Measurements from ENCODE around the gene CFAP46. TPM values are rescaled to one million over a fixed set of nuclear protein-coding genes. Genes with fewer than 3 reads are reported as not detected.

CFAP46 gene
- total RNA-seq, 1 donor from 2014 or later, result 1.3 TPM

DNA sequence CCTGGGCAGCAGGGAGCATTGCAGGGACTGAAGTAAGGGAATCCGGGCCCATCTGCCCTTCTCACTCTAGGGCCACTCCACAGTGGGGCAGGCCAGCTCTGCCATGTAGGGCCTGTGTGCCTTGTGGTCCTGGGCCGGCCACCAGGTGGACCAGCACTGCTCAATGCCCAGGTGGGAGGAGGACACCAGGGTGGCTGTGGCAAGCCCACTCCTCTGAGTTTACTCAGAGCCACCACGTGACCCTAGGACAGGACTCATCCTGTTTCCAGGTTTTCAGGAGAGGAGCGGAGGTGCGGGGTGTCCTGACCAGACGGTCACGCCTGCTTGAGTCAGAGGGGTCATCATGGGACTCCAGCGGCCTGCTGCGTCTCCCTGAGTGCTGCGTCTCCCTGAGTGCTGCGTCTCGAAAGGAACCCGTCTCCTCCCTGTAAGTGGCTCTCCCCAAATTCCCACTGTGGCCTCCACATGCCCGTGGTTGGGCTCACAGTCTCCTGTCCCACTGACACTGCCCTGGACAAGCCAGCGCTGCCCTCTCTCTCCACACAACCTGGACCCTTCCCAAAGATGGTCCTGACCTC is 2.9 kb downstream of the CFAP46 start:
- Mint-ChIP-seq H3K27ac (ENCODE audit: unreplicated experiment) (no peak overlapping the region), H3K4me1 (ENCODE audit: low read depth, unreplicated experiment) (no peaks in the 10 kb centered on the region)

DNA sequence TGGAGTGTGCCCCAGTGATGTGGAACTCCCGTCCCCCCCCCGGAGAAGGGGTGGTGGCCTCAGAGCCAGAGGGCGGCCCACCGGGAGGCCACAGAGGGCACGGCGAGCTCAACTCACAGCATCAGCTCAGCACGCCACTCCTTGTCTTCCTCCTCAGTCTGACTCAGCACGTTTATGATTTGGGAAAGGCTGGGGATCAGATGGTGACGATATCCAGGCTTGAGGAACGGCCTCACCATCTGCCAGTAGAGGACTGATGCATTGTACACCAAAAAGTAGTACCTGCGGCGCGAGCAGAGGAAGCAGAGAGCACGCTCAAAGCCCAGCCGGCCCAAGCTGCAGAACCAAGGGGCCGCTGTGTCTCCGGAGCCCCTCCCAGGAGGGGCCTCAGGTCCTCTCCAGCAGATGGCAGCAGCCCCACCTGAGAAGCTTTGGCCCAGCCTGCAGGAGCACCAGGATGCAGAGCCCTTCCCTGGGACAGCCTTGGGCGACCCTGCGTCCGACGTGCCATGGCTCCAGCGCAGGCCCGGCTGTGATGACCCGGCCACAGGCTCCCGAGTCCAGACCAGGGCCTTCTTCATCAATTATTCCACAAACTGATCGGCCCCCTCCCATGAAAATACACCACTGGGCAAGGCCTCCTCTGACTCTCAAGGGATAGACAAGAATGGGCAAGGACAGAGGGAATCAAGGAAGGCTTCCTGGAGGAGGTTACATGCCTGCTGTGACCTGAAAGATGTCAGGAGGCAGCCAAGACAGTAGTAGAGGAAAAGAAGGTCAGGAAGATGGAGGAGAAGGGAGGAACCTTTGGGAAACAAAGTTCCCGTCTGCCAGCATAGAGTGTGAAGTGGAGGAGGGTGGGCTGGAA is 3.7 kb downstream of the CFAP46 start:
- no peaks in the 10 kb centered on the region for H3K4me1 Mint-ChIP-seq (ENCODE audit: low read depth, unreplicated experiment)
- H3K36me3 Mint-ChIP-seq (ENCODE audit: low read depth, unreplicated experiment), result no peaks in the 10 kb centered on the region
- FAIRE-seq (no peak), DNase-seq (ENCODE audit: low read depth) (no peak)
- Histone ChIP-seq H3K9me3 (ENCODE audit: insufficient read depth, low read depth, low read length) (no peaks in the 10 kb centered on the region), H3K4me1 (ENCODE audit: insufficient read depth, low read length) (no peaks in the 10 kb centered on the region), H3K9ac (ENCODE audit: low read length) (no peak overlapping the region), H4K20me1 (ENCODE audit: insufficient read depth, low read length) (no peaks in the 10 kb centered on the region), H3K27ac (ENCODE audit: low read depth, low read length) (no peak overlapping the region), H3K79me2 (ENCODE audit: insufficient read depth, low read length) (no peaks in the 10 kb centered on the region), H2AFZ (ENCODE audit: low read depth, low read length) (no peak overlapping the region), H3K27me3 (ENCODE audit: insufficient read depth, low read length) (no peaks in the 10 kb centered on the region), H3K36me3 (ENCODE audit: insufficient read depth, low read length) (no peaks in the 10 kb centered on the region), H3K4me3 (ENCODE audit: insufficient read depth, low read depth, low read length) (no peak overlapping the region), H3K4me2 (ENCODE audit: low read length) (no peak overlapping the region)
- TF ChIP-seq EZH2 (IDR thresholded peaks at IDR 0.05; ENCODE audit: insufficient read depth, low read length), result no peak
- TF ChIP-seq, protein P1, sequence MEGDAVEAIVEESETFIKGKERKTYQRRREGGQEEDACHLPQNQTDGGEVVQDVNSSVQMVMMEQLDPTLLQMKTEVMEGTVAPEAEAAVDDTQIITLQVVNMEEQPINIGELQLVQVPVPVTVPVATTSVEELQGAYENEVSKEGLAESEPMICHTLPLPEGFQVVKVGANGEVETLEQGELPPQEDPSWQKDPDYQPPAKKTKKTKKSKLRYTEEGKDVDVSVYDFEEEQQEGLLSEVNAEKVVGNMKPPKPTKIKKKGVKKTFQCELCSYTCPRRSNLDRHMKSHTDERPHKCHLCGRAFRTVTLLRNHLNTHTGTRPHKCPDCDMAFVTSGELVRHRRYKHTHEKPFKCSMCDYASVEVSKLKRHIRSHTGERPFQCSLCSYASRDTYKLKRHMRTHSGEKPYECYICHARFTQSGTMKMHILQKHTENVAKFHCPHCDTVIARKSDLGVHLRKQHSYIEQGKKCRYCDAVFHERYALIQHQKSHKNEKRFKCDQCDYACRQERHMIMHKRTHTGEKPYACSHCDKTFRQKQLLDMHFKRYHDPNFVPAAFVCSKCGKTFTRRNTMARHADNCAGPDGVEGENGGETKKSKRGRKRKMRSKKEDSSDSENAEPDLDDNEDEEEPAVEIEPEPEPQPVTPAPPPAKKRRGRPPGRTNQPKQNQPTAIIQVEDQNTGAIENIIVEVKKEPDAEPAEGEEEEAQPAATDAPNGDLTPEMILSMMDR (IDR thresholded peaks at IDR 0.05; ENCODE audit: insufficient read depth, low read depth, low read length), result peak; percentile 22
- no peak overlapping the region for H3K27ac Mint-ChIP-seq (ENCODE audit: unreplicated experiment)
- peaks cover 2% of the 10 kb centered on the region for H3K27me3 Mint-ChIP-seq (ENCODE audit: low read depth, unreplicated experiment)
- H3K4me3 Mint-ChIP-seq (ENCODE audit: unreplicated experiment), result no peak overlapping the region
- H3K9me3 Mint-ChIP-seq (ENCODE audit: unreplicated experiment), result no peaks in the 10 kb centered on the region

More for the DNA sequence above, 2.9 kb downstream of the CFAP46 start:
- no peak overlapping the region for H3K4me3 Mint-ChIP-seq (ENCODE audit: unreplicated experiment)
- no peaks in the 10 kb centered on the region for H3K4me1 ChIP-seq (ENCODE audit: insufficient read depth, low read length)
- no peaks in the 10 kb centered on the region for H3K9me3 Mint-ChIP-seq (ENCODE audit: unreplicated experiment)
- no peak overlapping the region for H3K27ac ChIP-seq (ENCODE audit: low read depth, low read length)
- no peaks in the 10 kb centered on the region for H3K27me3 ChIP-seq (ENCODE audit: insufficient read depth, low read length)
- DNase-seq (ENCODE audit: low read depth) (no peak), FAIRE-seq (no peak)
- H3K36me3 Mint-ChIP-seq (ENCODE audit: low read depth, unreplicated experiment), result no peaks in the 10 kb centered on the region
- H4K20me1 ChIP-seq (ENCODE audit: insufficient read depth, low read length), result no peaks in the 10 kb centered on the region
- no peaks in the 10 kb centered on the region for H3K79me2 ChIP-seq (ENCODE audit: insufficient read depth, low read length)
- TF ChIP-seq, protein P1 (IDR thresholded peaks at IDR 0.05; ENCODE audit: insufficient read depth, low read depth, low read length), result no peak
- TF ChIP-seq EZH2 (IDR thresholded peaks at IDR 0.05; ENCODE audit: insufficient read depth, low read length), result no peak
- peaks cover 9% of the 10 kb centered on the region for H3K27me3 Mint-ChIP-seq (ENCODE audit: low read depth, unreplicated experiment)
- no peak overlapping the region for H3K4me2 ChIP-seq (ENCODE audit: low read length)
- H3K36me3 ChIP-seq (ENCODE audit: insufficient read depth, low read length), result no peaks in the 10 kb centered on the region
- no peak overlapping the region for H2AFZ ChIP-seq (ENCODE audit: low read depth, low read length)
- H3K4me3 ChIP-seq (ENCODE audit: insufficient read depth, low read depth, low read length), result no peak overlapping the region
- H3K9me3 ChIP-seq (ENCODE audit: insufficient read depth, low read depth, low read length), result no peaks in the 10 kb centered on the region
- no peak overlapping the region for H3K9ac ChIP-seq (ENCODE audit: low read length)

DNA sequence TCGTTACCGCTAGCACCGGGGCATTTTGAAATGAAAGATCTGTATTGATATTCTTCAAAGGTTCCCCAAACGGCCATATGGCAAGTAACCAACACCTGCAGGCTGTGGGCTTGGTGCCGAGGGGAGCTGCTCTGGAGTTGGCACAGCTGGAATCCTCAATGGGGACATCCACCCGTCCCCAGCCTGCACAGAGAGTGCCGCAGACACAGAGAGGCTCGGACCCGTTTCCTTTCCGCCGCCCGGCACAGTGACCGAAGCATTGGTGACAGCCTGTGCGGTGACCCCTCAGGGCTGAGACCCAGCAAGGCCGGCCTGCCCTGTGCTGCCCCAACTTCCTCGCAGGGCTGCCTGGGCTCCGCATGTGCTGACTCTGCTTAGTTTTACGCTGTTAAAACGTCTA is 4.5 kb downstream of the CFAP46 start:
- no peaks in the 10 kb centered on the region for H3K4me1 Mint-ChIP-seq (ENCODE audit: low read depth, unreplicated experiment)
- no peaks in the 10 kb centered on the region for H3K36me3 Mint-ChIP-seq (ENCODE audit: low read depth, unreplicated experiment)
- TF ChIP-seq, protein P1 (IDR thresholded peaks at IDR 0.05; ENCODE audit: insufficient read depth, low read depth, low read length), result no peak
- TF ChIP-seq EZH2 (IDR thresholded peaks at IDR 0.05; ENCODE audit: insufficient read depth, low read length), result no peak
- no peak for FAIRE-seq
- H3K27me3 ChIP-seq (ENCODE audit: insufficient read depth, low read length), result no peaks in the 10 kb centered on the region
- H4K20me1 ChIP-seq (ENCODE audit: insufficient read depth, low read length), result no peaks in the 10 kb centered on the region
- no peaks in the 10 kb centered on the region for H3K9me3 Mint-ChIP-seq (ENCODE audit: unreplicated experiment)
- no peak overlapping the region for H3K27ac Mint-ChIP-seq (ENCODE audit: unreplicated experiment)
- no peaks in the 10 kb centered on the region for H3K9me3 ChIP-seq (ENCODE audit: insufficient read depth, low read depth, low read length)
- peaks cover 2% of the 10 kb centered on the region for H3K27me3 Mint-ChIP-seq (ENCODE audit: low read depth, unreplicated experiment)
- H3K4me3 ChIP-seq (ENCODE audit: insufficient read depth, low read depth, low read length), result no peak overlapping the region
- H3K4me3 Mint-ChIP-seq (ENCODE audit: unreplicated experiment), result no peak overlapping the region
- no peaks in the 10 kb centered on the region for H3K4me1 ChIP-seq (ENCODE audit: insufficient read depth, low read length)
- no peaks in the 10 kb centered on the region for H3K79me2 ChIP-seq (ENCODE audit: insufficient read depth, low read length)
- no peak overlapping the region for H2AFZ ChIP-seq (ENCODE audit: low read depth, low read length)
- DNase-seq (ENCODE audit: low read depth), result no peak
- H3K4me2 ChIP-seq (ENCODE audit: low read length), result no peak overlapping the region
- H3K36me3 ChIP-seq (ENCODE audit: insufficient read depth, low read length), result no peaks in the 10 kb centered on the region
- H3K9ac ChIP-seq (ENCODE audit: low read length), result no peak overlapping the region
- H3K27ac ChIP-seq (ENCODE audit: low read depth, low read length), result no peak overlapping the region

Measured in astrocyte (in vitro differentiated cells and primary cell).